Neural cell (in vitro differentiated cells): ENCODE measurements around the gene STAC3. TPM values are rescaled to one million over a fixed set of nuclear protein-coding genes. Genes with fewer than 3 reads are reported as not detected.

Experiments used
- H2AFZ ChIP-seq: fragments of 200-600, 300-800 bp; sonication (generic), shearing (Covaris generic); 2 replicates; pipeline ENCODE4 v1.6.0; 2014; ENCODE audit warnings: low read depth, mild to moderate bottlenecking, antibody characterized with exemption, low read length, moderate library complexity
- H3F3A ChIP-seq: fragments of 200-600 bp; shearing (Covaris generic); 2 replicates; pipeline ENCODE4 v1.6.1; 2016; ENCODE audit warnings: mild to moderate bottlenecking, moderate library complexity, mixed read lengths, antibody characterized with exemption, low read length; ENCODE audit not compliant: insufficient read depth, poor library complexity, severe bottlenecking
- H3K27ac ChIP-seq: fragments of 200-600, 300-800 bp; sonication (generic), shearing (Covaris generic); 2 replicates; pipeline ENCODE4 v1.5.1; 2014; ENCODE audit warnings: mild to moderate bottlenecking, low read length, moderate library complexity
- H3K27me3 ChIP-seq: fragments of 300-800, 200-600 bp; sonication (generic), shearing (Covaris generic); 2 replicates; pipeline ENCODE4 v1.6.0; 2014; ENCODE audit warnings: mild to moderate bottlenecking, low read depth, low read length, moderate library complexity; ENCODE audit not compliant: insufficient read depth
- H3K36me3 ChIP-seq: fragments of 300-800, 200-600 bp; sonication (generic), shearing (Covaris generic); 2 replicates; pipeline ENCODE4 v1.5.1; 2014; ENCODE audit warnings: mild to moderate bottlenecking, antibody characterized with exemption, low read length, moderate library complexity; ENCODE audit not compliant: insufficient read depth
- H3K4me2 ChIP-seq: fragments of 300-800, 200-600 bp; sonication (generic), shearing (Covaris generic); 2 replicates; pipeline ENCODE4 v1.6.0; 2014; ENCODE audit warnings: mild to moderate bottlenecking, low read length
- H3K4me3 ChIP-seq: fragments of 300-800, 200-600 bp; sonication (generic), shearing (Covaris generic); 2 replicates; pipeline ENCODE4 v1.5.1; 2014; ENCODE audit warnings: mild to moderate bottlenecking, low read length, moderate library complexity
- H3K79me2 ChIP-seq: fragments of 200-600 bp; shearing (Covaris generic); replicated peaks from 2 replicates; pipeline ENCODE4 v1.6.0; 2014; ENCODE audit warnings: mild to moderate bottlenecking, low read length, moderate library complexity; ENCODE audit not compliant: insufficient read depth
- H3K9ac ChIP-seq: fragments of 300-800, 200-600 bp; sonication (generic), shearing (Covaris generic); 2 replicates; pipeline ENCODE4 v1.6.1; 2016; ENCODE audit warnings: mild to moderate bottlenecking, low read length, mixed read lengths
- H3K9me2 ChIP-seq: fragments of 200-600 bp; shearing (Covaris generic); 2 replicates; pipeline ENCODE4 v1.6.1; 2016; ENCODE audit warnings: mild to moderate bottlenecking, low read length, mixed read lengths; ENCODE audit not compliant: insufficient read depth
- H3K9me3 ChIP-seq: fragments of 200-600, 300-800 bp; sonication (generic), shearing (Covaris generic); 2 replicates; pipeline ENCODE4 v1.6.1; 2016; ENCODE audit warnings: mild to moderate bottlenecking, mixed run types, low read length, moderate library complexity, mixed read lengths
- H4K20me1 ChIP-seq: fragments of 200-600 bp; shearing (Covaris generic); 2 replicates; pipeline ENCODE4 v1.6.1; 2016; ENCODE audit warnings: mild to moderate bottlenecking, mixed run types; ENCODE audit not compliant: insufficient read depth
- EP300 ChIP-seq: fragments of 450-650 bp; conservative IDR thresholded peaks from 2 replicates; pipeline ENCODE4 v1.6.1; 2014; ENCODE audit warnings: antibody characterized with exemption, mild to moderate bottlenecking, moderate library complexity; ENCODE audit not compliant: poor library complexity, severe bottlenecking
- EZH2 ChIP-seq: fragments of 200-600, 300-800 bp; shearing (Covaris generic), sonication (generic); IDR thresholded peaks from 2 replicates; pipeline ENCODE4 v1.6.1; 2014; ENCODE audit warnings: antibody characterized with exemption, low read length, borderline replicate concordance, mild to moderate bottlenecking; ENCODE audit not compliant: insufficient read depth, poor library complexity, severe bottlenecking
- MXI1 ChIP-seq: fragments of 450-650 bp; conservative IDR thresholded peaks from 2 replicates; pipeline ENCODE4 v1.6.1; 2014; ENCODE audit warnings: antibody characterized with exemption, mild to moderate bottlenecking; ENCODE audit not compliant: poor library complexity, severe bottlenecking
- POLR2AphosphoS5 ChIP-seq: IDR thresholded peaks from 2 replicates; pipeline ENCODE4 v1.6.1; 2012
- RAD21 ChIP-seq: fragments of 450-650 bp; conservative IDR thresholded peaks from 2 replicates; pipeline ENCODE4 v1.6.1; 2014; ENCODE audit warnings: antibody characterized with exemption, mild to moderate bottlenecking, moderate library complexity
- SMC3 ChIP-seq: fragments of 450-650 bp; conservative IDR thresholded peaks from 2 replicates; pipeline ENCODE4 v1.6.1; 2014; ENCODE audit warnings: antibody characterized with exemption, mild to moderate bottlenecking, moderate library complexity; ENCODE audit not compliant: poor library complexity
- TAF1 ChIP-seq: IDR thresholded peaks from 2 replicates; pipeline ENCODE4 v1.6.1; 2012; ENCODE audit warnings: low read depth
- polyA plus RNA-seq: library from polyadenylated mRNA; depleted of rRNA; stranded (reverse); fragments of >200 nt; gene quantifications from 2 replicates; pipeline ENCODE4 v1.2.3, GENCODE V29; 2014
- TF ChIP-seq, protein P1 (sequence below): fragments of 450-650 bp; IDR thresholded peaks from 2 replicates; pipeline ENCODE4 v1.5.1; 2014; ENCODE audit warnings: antibody characterized with exemption, mild to moderate bottlenecking, moderate library complexity; ENCODE audit not compliant: poor library complexity, severe bottlenecking
- TF ChIP-seq, protein P2 (sequence below): IDR thresholded peaks from 2 replicates; pipeline ENCODE4 v1.6.1; 2012; ENCODE audit warnings: borderline replicate concordance

Gene STAC3
- polyA plus RNA-seq, 1 donor from 2014 or later, result 1.3 TPM

DNA sequence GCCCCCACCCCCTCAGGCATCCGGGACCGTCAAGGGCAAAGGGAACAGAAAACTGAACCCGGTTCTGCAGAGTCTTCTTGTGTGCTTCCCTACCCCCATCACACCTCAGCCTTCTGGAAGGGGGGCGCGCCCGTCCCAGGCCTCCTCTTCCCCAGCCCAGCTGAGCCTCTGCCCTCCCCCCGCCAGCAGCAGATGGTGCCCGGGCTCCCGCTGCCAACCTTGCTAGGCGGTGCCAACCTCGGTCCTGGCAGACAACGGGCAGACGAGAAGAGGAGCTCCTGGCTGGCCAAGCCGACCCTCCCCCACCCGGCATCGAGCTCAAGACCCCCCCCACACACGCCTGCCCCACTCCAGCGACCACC, 8.7 kb downstream of the STAC3 start:
- H2AFZ ChIP-seq, result no peak overlapping the region
- no peaks in the 10 kb centered on the region for H3K79me2 ChIP-seq
- no peaks in the 10 kb centered on the region for H3K9me3 ChIP-seq
- no peaks in the 10 kb centered on the region for H3F3A ChIP-seq
- no peaks in the 10 kb centered on the region for H4K20me1 ChIP-seq
- peak overlapping the region; percentile 98 for H3K9ac ChIP-seq
- peak overlapping the region; percentile 65 for H3K4me2 ChIP-seq
- peak overlapping the region; percentile 79 for H3K4me3 ChIP-seq
- no peaks in the 10 kb centered on the region for H3K36me3 ChIP-seq
- H3K9me2 ChIP-seq, result no peaks in the 10 kb centered on the region
- H3K27me3 ChIP-seq, result peaks cover 58% of the 10 kb centered on the region
- TF ChIP-seq RAD21, result no peak
- no peak for TF ChIP-seq EP300
- TF ChIP-seq, protein P1, sequence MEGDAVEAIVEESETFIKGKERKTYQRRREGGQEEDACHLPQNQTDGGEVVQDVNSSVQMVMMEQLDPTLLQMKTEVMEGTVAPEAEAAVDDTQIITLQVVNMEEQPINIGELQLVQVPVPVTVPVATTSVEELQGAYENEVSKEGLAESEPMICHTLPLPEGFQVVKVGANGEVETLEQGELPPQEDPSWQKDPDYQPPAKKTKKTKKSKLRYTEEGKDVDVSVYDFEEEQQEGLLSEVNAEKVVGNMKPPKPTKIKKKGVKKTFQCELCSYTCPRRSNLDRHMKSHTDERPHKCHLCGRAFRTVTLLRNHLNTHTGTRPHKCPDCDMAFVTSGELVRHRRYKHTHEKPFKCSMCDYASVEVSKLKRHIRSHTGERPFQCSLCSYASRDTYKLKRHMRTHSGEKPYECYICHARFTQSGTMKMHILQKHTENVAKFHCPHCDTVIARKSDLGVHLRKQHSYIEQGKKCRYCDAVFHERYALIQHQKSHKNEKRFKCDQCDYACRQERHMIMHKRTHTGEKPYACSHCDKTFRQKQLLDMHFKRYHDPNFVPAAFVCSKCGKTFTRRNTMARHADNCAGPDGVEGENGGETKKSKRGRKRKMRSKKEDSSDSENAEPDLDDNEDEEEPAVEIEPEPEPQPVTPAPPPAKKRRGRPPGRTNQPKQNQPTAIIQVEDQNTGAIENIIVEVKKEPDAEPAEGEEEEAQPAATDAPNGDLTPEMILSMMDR, result no peak
- TF ChIP-seq EZH2, result no peak
- H3K27ac ChIP-seq, result no peak overlapping the region

DNA sequence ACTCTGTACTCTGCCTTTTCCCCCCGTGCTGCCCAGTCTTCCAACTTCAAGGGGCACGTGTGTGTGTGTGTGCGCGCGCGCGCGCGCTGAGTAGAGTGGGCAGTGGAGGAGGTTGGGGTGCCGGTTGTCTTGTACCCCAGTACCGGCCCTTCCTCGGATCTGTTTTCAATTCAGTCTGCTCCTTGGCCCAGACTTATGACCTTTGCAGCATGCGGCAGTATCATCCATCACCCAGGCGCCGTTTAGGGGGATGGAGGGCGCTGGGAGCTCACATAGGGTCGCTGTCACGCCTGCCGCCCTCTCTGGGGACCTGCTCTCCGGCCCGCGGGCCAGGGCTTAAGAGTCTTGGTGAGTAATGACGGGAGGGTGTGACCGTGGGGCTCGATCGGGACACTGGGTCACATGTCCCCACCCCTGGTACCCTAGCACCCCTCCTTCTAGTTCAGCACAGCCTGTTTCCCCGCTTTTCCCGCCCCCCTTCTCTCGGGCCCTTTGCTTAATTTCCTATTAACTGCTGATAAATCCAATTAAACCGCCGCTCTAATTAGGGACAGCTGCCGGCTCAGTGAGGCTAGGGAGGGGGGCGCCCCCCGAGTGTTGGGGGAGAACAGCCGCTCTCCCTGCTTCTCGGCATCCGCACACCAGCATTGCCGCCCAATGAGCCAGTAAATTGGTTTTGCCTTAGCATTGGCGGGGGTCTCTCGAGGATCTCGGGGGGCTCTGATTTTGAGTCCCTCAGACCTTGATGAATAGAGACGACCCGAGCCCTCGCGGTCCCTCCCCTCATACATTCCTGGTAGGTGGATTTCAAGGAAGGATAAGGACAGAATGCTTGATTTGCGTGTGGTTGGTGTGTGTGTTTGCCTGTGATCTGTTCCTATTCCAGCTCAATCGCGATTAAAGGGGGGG, 9.3 kb downstream of the STAC3 start:
- Histone ChIP-seq H2AFZ (no peak overlapping the region), H3K9me2 (no peaks in the 10 kb centered on the region), H3K27ac (peak overlapping the region; percentile 5), H3K4me2 (peak overlapping the region; percentile 65), H3K4me3 (peak overlapping the region; percentile 79), H3K79me2 (no peaks in the 10 kb centered on the region), H3F3A (no peaks in the 10 kb centered on the region), H3K36me3 (no peaks in the 10 kb centered on the region), H3K9ac (peak overlapping the region; percentile 98), H3K27me3 (peaks cover 65% of the 10 kb centered on the region), H4K20me1 (no peaks in the 10 kb centered on the region), H3K9me3 (no peaks in the 10 kb centered on the region)
- TF ChIP-seq RAD21 (no peak), SMC3 (no peak), EP300 (no peak), POLR2AphosphoS5 (no peak), MXI1 (no peak), EZH2 (no peak), TAF1 (no peak)
- TF ChIP-seq, protein P1, result no peak
- TF ChIP-seq, protein P2, sequence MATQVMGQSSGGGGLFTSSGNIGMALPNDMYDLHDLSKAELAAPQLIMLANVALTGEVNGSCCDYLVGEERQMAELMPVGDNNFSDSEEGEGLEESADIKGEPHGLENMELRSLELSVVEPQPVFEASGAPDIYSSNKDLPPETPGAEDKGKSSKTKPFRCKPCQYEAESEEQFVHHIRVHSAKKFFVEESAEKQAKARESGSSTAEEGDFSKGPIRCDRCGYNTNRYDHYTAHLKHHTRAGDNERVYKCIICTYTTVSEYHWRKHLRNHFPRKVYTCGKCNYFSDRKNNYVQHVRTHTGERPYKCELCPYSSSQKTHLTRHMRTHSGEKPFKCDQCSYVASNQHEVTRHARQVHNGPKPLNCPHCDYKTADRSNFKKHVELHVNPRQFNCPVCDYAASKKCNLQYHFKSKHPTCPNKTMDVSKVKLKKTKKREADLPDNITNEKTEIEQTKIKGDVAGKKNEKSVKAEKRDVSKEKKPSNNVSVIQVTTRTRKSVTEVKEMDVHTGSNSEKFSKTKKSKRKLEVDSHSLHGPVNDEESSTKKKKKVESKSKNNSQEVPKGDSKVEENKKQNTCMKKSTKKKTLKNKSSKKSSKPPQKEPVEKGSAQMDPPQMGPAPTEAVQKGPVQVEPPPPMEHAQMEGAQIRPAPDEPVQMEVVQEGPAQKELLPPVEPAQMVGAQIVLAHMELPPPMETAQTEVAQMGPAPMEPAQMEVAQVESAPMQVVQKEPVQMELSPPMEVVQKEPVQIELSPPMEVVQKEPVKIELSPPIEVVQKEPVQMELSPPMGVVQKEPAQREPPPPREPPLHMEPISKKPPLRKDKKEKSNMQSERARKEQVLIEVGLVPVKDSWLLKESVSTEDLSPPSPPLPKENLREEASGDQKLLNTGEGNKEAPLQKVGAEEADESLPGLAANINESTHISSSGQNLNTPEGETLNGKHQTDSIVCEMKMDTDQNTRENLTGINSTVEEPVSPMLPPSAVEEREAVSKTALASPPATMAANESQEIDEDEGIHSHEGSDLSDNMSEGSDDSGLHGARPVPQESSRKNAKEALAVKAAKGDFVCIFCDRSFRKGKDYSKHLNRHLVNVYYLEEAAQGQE, result no peak
